Body of pancreas (tissue), 4 donors: Measurements from ENCODE around the gene FYCO1. TPM values are rescaled to one million over a fixed set of nuclear protein-coding genes. Genes with fewer than 3 reads are reported as not detected.

Source experiments
- ATAC-seq: fragments of 150-250 bp; one replicate; pipeline ENCODE4 v1.9.1; 2016
- DNase-seq, 4 donors: peaks; one replicate each; pipeline ENCODE4 v3.0.0-alpha.2; 2019
- H3K27ac ChIP-seq, 4 donors: fragments of 200-600 bp; sonication (generic); 1 replicate in 3 of 4; 2 replicates in 1 of 4; pipeline versions ENCODE4 v1.5.1 to v1.6.1; 2016 to 2019; ENCODE audit warnings: mild to moderate bottlenecking in 1 of 4, mixed read lengths in 1 of 4, moderate library complexity in 1 of 4
- H3K27me3 ChIP-seq, 2 donors: fragments of 200-600 bp; sonication (generic); one replicate each; pipeline ENCODE4 v1.6.0; 2016; ENCODE audit warnings: mild to moderate bottlenecking in 1 of 2
- H3K36me3 ChIP-seq, 2 donors: fragments of 200-600 bp; sonication (generic); replicated peaks in 1 of 2; 2 replicates each; pipeline ENCODE4 v1.5.1; 2016; ENCODE audit warnings: low read depth in 2 of 2; ENCODE audit not compliant: insufficient read depth in 1 of 2
- H3K4me1 ChIP-seq: fragments of 200-600 bp; sonication (generic); one replicate; pipeline ENCODE4 v1.6.0; 2016
- H3K4me3 ChIP-seq, 2 donors: fragments of 200-600 bp; sonication (generic); 1 replicate in 1 of 2; 2 replicates in 1 of 2; pipeline ENCODE4 v1.5.1; 2016 to 2019
- H3K9me3 ChIP-seq, 3 donors: fragments of 200-600 bp; sonication (generic); 1 replicate in 2 of 3; 2 replicates in 1 of 3; pipeline ENCODE4 v1.5.1; 2016
- POLR2A ChIP-seq, 3 donors: fragments of 450-650 bp; IDR thresholded peaks; one replicate each; pipeline ENCODE4 v1.6.1; 2016; ENCODE audit warnings: antibody characterized with exemption in 3 of 3, mild to moderate bottlenecking in 2 of 3
- WGBS, 2 donors: methylation state at CpG; one replicate each; pipeline ENCODE4 v1.1.5; 2017; 5-methylcytosine and 5-hydroxymethylcytosine counted together
- intact Hi-C: fragments of 100-400 bp; cut with DNase I; formaldehyde crosslinking; loops from one replicate; pipeline ENCODE4 v1.15.1; 2023
- total RNA-seq, 2 donors: library from RNA; depleted of rRNA; stranded (reverse); fragments of >200 nt; gene quantifications; one replicate each; pipeline ENCODE4 v1.1.0, GENCODE V29; 2016
- TF ChIP-seq, protein P1 (sequence below), 7 experiments: fragments of 450-650 bp in 4 of 7; fragments of 200-600 bp in 3 of 7; sonication (generic) in 3 of 7; IDR thresholded peaks; one replicate each; pipeline ENCODE4 v1.5.1; 2016 to 2019; ENCODE audit warnings: antibody characterized with exemption in 7 of 7

Gene FYCO1
- total RNA-seq, 2 donors from 2014 or later = 20.0 to 25.4 TPM

DNA sequence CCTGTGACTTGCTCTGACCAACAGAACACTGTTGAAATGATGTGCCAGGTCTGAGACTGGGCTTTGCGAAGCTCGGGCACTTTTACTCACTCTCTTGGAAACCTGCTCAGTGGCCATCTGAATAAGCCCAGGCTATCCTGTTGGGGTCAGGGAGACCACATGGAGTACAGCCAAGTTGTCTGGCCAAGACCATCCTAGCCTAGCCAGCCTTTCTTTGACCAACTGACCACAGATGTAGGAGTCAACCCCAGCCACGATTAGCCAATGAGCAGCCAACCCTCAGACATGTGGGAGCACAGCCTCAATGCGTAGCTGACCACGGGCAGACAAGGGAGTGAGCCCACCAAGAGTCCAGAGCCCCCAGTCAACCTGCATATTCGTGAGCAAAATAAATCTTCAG lies 83.2 kb downstream of the FYCO1 start:
- intact Hi-C loops = no loop called here
- no peaks in the 10 kb centered on the region for H3K9me3 ChIP-seq
- H3K36me3 ChIP-seq = no peaks in the 10 kb centered on the region
- DNase-seq = no peak
- WGBS, 2 donors = 86 to 87% methylated on average over 4 to 6 of the region's 6 CpGs
- H3K27ac ChIP-seq = no peak overlapping the region
- H3K4me3 ChIP-seq = no peak overlapping the region
- no peaks in the 10 kb centered on the region for H3K4me1 ChIP-seq
- TF ChIP-seq POLR2A (IDR thresholded peaks at IDR 0.05) = no peak
- TF ChIP-seq, protein P1, sequence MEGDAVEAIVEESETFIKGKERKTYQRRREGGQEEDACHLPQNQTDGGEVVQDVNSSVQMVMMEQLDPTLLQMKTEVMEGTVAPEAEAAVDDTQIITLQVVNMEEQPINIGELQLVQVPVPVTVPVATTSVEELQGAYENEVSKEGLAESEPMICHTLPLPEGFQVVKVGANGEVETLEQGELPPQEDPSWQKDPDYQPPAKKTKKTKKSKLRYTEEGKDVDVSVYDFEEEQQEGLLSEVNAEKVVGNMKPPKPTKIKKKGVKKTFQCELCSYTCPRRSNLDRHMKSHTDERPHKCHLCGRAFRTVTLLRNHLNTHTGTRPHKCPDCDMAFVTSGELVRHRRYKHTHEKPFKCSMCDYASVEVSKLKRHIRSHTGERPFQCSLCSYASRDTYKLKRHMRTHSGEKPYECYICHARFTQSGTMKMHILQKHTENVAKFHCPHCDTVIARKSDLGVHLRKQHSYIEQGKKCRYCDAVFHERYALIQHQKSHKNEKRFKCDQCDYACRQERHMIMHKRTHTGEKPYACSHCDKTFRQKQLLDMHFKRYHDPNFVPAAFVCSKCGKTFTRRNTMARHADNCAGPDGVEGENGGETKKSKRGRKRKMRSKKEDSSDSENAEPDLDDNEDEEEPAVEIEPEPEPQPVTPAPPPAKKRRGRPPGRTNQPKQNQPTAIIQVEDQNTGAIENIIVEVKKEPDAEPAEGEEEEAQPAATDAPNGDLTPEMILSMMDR (IDR thresholded peaks at IDR 0.05) = no peak
- ATAC-seq = no peak
- no peaks in the 10 kb centered on the region for H3K27me3 ChIP-seq

- Histone ChIP-seq H3K27me3 (no peaks in the 10 kb centered on the region), H3K27ac (no peak overlapping the region), H3K4me3 (no peak overlapping the region), H3K36me3 (no peaks in the 10 kb centered on the region), H3K4me1 (no peaks in the 10 kb centered on the region), H3K9me3 (no peaks in the 10 kb centered on the region)
- intact Hi-C loops = no loop called here
- DNase-seq = no peak
- 94 to 95% methylated on average over 11 of the region's 11 CpGs for WGBS, 2 donors
- TF ChIP-seq POLR2A (IDR thresholded peaks at IDR 0.05) = no peak
- TF ChIP-seq, protein P1 (IDR thresholded peaks at IDR 0.05) = no peak
- no peak for ATAC-seq
These were observed 84.0 kb downstream of the FYCO1 start for GRCh38 chr3:45911511-45912226.

DNA sequence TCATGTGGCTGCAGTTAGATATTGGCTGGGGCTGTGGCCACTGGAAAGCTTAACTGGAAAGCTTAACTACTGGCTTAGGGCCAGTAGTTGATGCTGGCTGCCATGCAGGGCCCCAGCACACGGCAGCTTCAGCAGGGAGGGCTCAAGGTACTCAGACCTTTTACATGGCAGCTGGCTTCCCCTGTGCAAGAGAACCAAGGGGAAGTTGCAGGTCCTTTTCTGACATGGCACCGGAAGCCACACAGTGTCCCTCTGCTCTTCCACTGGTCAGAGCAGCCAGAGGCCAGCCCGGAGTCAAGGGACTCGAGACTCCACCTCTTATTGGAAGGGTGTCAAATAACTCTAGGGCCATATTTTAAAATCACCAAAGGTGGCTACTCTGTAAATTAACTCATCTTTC lies 84.7 kb downstream of the FYCO1 start:
- DNase-seq (no peak), ATAC-seq (no peak)
- no peaks in the 10 kb centered on the region for H3K4me1 ChIP-seq
- H3K9me3 ChIP-seq = no peaks in the 10 kb centered on the region
- TF ChIP-seq, protein P1 (IDR thresholded peaks at IDR 0.05) = no peak
- no peak for TF ChIP-seq POLR2A (IDR thresholded peaks at IDR 0.05)
- H3K27ac ChIP-seq = no peak overlapping the region
- WGBS, 2 donors = 77 to 93% methylated on average over 3 to 4 of the region's 4 CpGs
- no peaks in the 10 kb centered on the region for H3K36me3 ChIP-seq
- intact Hi-C loops = no loop called here
- no peak overlapping the region for H3K4me3 ChIP-seq
- H3K27me3 ChIP-seq = no peaks in the 10 kb centered on the region

- Histone ChIP-seq H3K4me3 (no peak overlapping the region), H3K27ac (no peak overlapping the region), H3K9me3 (no peaks in the 10 kb centered on the region), H3K36me3 (no peaks in the 10 kb centered on the region), H3K27me3 (no peaks in the 10 kb centered on the region), H3K4me1 (no peaks in the 10 kb centered on the region)
- TF ChIP-seq, protein P1 (IDR thresholded peaks at IDR 0.05) = no peak
- no peak for TF ChIP-seq POLR2A (IDR thresholded peaks at IDR 0.05)
- WGBS, 2 donors = 79 to 90% methylated on average over 5 to 6 of the region's 6 CpGs
- intact Hi-C loops = no loop called here
- no peak for DNase-seq
- no peak for ATAC-seq
These were observed 86.1 kb downstream of the FYCO1 start for GRCh38 chr3:45909542-45909941.

GRCh38 chr3:45908761-45909160 lies 86.9 kb downstream of the FYCO1 start:
- Histone ChIP-seq H3K27me3 (no peaks in the 10 kb centered on the region), H3K4me3 (no peak overlapping the region), H3K9me3 (no peaks in the 10 kb centered on the region), H3K4me1 (no peaks in the 10 kb centered on the region), H3K27ac (no peak overlapping the region), H3K36me3 (no peaks in the 10 kb centered on the region)
- 79 to 84% methylated on average over 7 of the region's 7 CpGs for WGBS, 2 donors
- TF ChIP-seq POLR2A (IDR thresholded peaks at IDR 0.05) = no peak
- TF ChIP-seq, protein P1 (IDR thresholded peaks at IDR 0.05) = no peak
- ATAC-seq (no peak), DNase-seq (no peak)
- intact Hi-C loops = no loop called here
